Stomach smooth muscle (tissue), 2 donors: ENCODE data around the gene TRAF1.

Source experiments
- H3K27ac ChIP-seq: one replicate; pipeline ENCODE4 v1.7.0; 2013; ENCODE audit warnings: mild to moderate bottlenecking, low read length, inconsistent platforms
- H3K27me3 ChIP-seq, 2 donors: one replicate each; pipeline ENCODE4 v1.7.0; 2013; ENCODE audit warnings: low read length in 2 of 2; ENCODE audit not compliant: insufficient read depth in 2 of 2, control insufficient read depth in 1 of 2
- H3K36me3 ChIP-seq, 2 donors: one replicate each; pipeline ENCODE4 v1.7.0; 2013; ENCODE audit warnings: low read length in 2 of 2; ENCODE audit not compliant: control insufficient read depth in 2 of 2, insufficient read depth in 2 of 2
- H3K4me1 ChIP-seq: one replicate; pipeline ENCODE4 v1.7.0; 2013; ENCODE audit warnings: low read length; ENCODE audit not compliant: control insufficient read depth, insufficient read depth
- H3K4me3 ChIP-seq, 2 donors: one replicate each; pipeline ENCODE4 v1.7.0; 2013; ENCODE audit warnings: low read length in 2 of 2
- H3K9ac ChIP-seq, 2 donors: one replicate each; pipeline ENCODE4 v1.7.0; 2013; ENCODE audit warnings: low read length in 2 of 2, mild to moderate bottlenecking in 1 of 2
- H3K9me3 ChIP-seq, 2 donors: one replicate each; pipeline ENCODE4 v1.7.0; 2013; ENCODE audit warnings: low read length in 2 of 2; ENCODE audit not compliant: control insufficient read depth in 2 of 2
- donor health status: healthy.
- donor health status: Pancreatic carcinoma.

TRAF1 gene

GRCh38 chr9:120940573-120940972, 14.0 kb upstream of the TRAF1 start:
- Histone ChIP-seq H3K36me3 (no peaks in the 10 kb centered on the region), H3K9me3 (no peaks in the 10 kb centered on the region), H3K4me3 (no peak overlapping the region), H3K27ac (peak overlapping the region; percentile 31), H3K9ac (no peak overlapping the region), H3K4me1 (peaks cover 35% of the 10 kb centered on the region), H3K27me3 (no peaks in the 10 kb centered on the region)

- Histone ChIP-seq H3K9ac (no peak overlapping the region), H3K27ac (no peak overlapping the region), H3K9me3 (no peaks in the 10 kb centered on the region), H3K36me3 (no peaks in the 10 kb centered on the region), H3K27me3 (no peaks in the 10 kb centered on the region), H3K4me1 (peaks cover 51% of the 10 kb centered on the region), H3K4me3 (no peak overlapping the region)
Observed at GRCh38 chr9:120938851-120939250, 12.3 kb upstream of the TRAF1 start.

GRCh38 chr9:120937596-120937995, 11.0 kb upstream of the TRAF1 start:
- H3K36me3 ChIP-seq: no peaks in the 10 kb centered on the region
- no peaks in the 10 kb centered on the region for H3K9me3 ChIP-seq
- peaks cover 51% of the 10 kb centered on the region for H3K4me1 ChIP-seq

GRCh38 chr9:120937127-120937526, 10.5 kb upstream of the TRAF1 start:
- Histone ChIP-seq H3K9me3 (no peaks in the 10 kb centered on the region), H3K27me3 (no peaks in the 10 kb centered on the region), H3K36me3 (no peaks in the 10 kb centered on the region), H3K27ac (peak overlapping the region; percentile 88), H3K4me1 (peaks cover 49% of the 10 kb centered on the region), H3K4me3 (no peak overlapping the region), H3K9ac (no peak overlapping the region)

More at GRCh38 chr9:120937596-120937995, 11.0 kb upstream of the TRAF1 start:
- H3K27me3 ChIP-seq: no peaks in the 10 kb centered on the region
- H3K9ac ChIP-seq: no peak overlapping the region
- H3K4me3 ChIP-seq: no peak overlapping the region
- peak overlapping the region; percentile 88 for H3K27ac ChIP-seq

DNA sequence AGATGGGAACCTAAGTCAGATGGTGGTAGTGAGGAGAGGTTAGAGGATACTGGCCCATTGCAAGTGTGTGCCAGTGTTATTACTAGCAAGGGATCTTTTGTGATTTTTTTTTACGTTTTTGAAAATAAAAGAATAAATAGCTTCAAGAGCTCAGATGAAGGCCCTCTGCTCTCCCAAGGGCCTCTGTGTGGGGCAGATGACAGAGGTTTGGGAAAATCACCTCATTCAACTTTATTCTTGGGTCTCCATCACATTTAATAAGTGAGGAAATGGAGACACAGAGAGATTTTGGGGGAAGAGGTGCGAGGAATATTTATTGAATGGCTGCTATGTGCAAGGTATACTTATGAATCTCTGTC, 10.1 kb upstream of the TRAF1 start:
- H3K9ac ChIP-seq: no peak overlapping the region
- H3K4me3 ChIP-seq: no peak overlapping the region
- H3K36me3 ChIP-seq: no peaks in the 10 kb centered on the region
- H3K9me3 ChIP-seq: no peaks in the 10 kb centered on the region
- peaks cover 49% of the 10 kb centered on the region for H3K4me1 ChIP-seq
- H3K27me3 ChIP-seq: no peaks in the 10 kb centered on the region
- peak overlapping the region; percentile 88 for H3K27ac ChIP-seq

GRCh38 chr9:120936011-120936763, 9.6 kb upstream of the TRAF1 start:
- Histone ChIP-seq H3K27me3 (no peaks in the 10 kb centered on the region), H3K9me3 (no peaks in the 10 kb centered on the region), H3K27ac (peak overlapping the region; percentile 88), H3K9ac (peak overlapping the region; percentile 1 to 62), H3K4me3 (peak overlapping the region in 1 of 2 donors; percentile 69), H3K4me1 (peaks cover 49% of the 10 kb centered on the region), H3K36me3 (no peaks in the 10 kb centered on the region)

- Histone ChIP-seq H3K27ac (peak overlapping the region; percentile 88), H3K4me1 (peaks cover 51% of the 10 kb centered on the region), H3K9me3 (no peaks in the 10 kb centered on the region), H3K36me3 (no peaks in the 10 kb centered on the region), H3K9ac (peak overlapping the region in 1 of 2 donors; percentile 1), H3K4me3 (peak overlapping the region in 1 of 2 donors; percentile 15), H3K27me3 (no peaks in the 10 kb centered on the region)
Observed at GRCh38 chr9:120935383-120935857, 8.8 kb upstream of the TRAF1 start.

GRCh38 chr9:120934281-120934680, 7.7 kb upstream of the TRAF1 start:
- Histone ChIP-seq H3K9ac (no peak overlapping the region), H3K4me1 (peaks cover 53% of the 10 kb centered on the region)

GRCh38 chr9:120933310-120934055, 6.9 kb upstream of the TRAF1 start:
- Histone ChIP-seq H3K36me3 (no peaks in the 10 kb centered on the region), H3K27ac (no peak overlapping the region), H3K9ac (peak overlapping the region in 1 of 2 donors; percentile 36), H3K9me3 (no peaks in the 10 kb centered on the region), H3K4me3 (no peak overlapping the region), H3K27me3 (no peaks in the 10 kb centered on the region), H3K4me1 (peaks cover 59% of the 10 kb centered on the region)

More at GRCh38 chr9:120934281-120934680, 7.7 kb upstream of the TRAF1 start:
- H3K4me3 ChIP-seq: no peak overlapping the region
- H3K27ac ChIP-seq: peak overlapping the region; percentile 88
- H3K27me3 ChIP-seq: no peaks in the 10 kb centered on the region
- no peaks in the 10 kb centered on the region for H3K9me3 ChIP-seq
- H3K36me3 ChIP-seq: no peaks in the 10 kb centered on the region

GRCh38 chr9:120932086-120932823, 5.7 kb upstream of the TRAF1 start:
- peaks cover 65% of the 10 kb centered on the region for H3K4me1 ChIP-seq
- no peak overlapping the region for H3K9ac ChIP-seq
- H3K36me3 ChIP-seq: no peaks in the 10 kb centered on the region
- no peak overlapping the region for H3K4me3 ChIP-seq
- peak overlapping the region; percentile 73 for H3K27ac ChIP-seq
- H3K27me3 ChIP-seq: no peaks in the 10 kb centered on the region
- H3K9me3 ChIP-seq: no peaks in the 10 kb centered on the region
